ENCODE results near the gene CCDC91.

Gene CCDC91

DNA sequence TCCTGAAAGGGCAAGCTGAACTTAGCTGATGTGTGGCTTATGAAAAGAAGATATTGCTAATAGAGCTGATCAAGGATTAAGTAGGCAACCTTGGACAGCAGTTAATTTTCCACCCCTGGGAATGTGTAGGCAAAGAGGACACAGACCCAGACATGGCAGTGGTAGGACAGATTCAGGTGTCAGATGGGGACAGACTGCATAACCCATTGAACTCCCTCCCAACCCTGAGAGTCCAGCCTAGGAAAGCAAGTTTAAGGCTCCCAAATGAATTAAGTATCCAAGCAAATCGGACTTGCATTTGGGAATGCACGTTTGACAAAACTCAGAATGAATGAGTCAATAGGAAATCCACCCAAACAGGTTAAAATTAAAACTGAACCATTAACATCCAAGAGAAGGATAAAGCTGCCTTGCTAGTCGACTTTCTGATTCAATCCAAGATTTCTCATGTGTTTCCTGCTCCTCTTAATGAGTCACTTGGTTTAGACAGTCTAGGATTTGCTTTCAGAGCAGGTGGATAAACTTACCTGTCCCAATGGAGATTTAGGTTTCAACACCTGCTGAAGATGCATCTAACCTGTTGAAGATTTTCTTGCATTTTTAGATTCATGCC is 385.4 kb downstream of the CCDC91 start:
- no peak for DNase-seq (ENCODE audit: low read depth in 1 of 2, low spot score in 1 of 2)

DNA sequence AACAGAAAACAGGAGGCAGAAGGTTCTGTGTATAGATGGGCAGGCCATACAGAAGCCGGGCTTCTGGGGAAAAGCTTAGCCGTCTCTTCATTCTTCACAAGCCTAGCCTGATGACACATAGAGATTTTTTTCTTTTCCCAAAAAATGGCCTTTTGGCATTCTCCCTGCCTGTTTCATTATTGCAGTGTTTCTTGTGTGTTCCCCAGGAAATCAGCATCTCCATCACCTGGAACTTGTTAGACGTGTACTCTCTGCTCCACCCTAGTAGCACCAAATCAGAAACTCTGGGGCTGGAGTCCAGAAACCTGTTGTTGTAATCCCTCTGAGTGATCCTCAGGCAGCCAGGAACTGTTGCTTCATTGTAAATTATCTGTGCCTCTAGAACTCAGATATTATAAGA is 388.1 kb downstream of the CCDC91 start:
- DNase-seq (ENCODE audit: low read depth in 1 of 2, low spot score in 1 of 2), result no peak

GRCh38 chr12:28578833-28579252 is 388.6 kb downstream of the CCDC91 start:
- DNase-seq (ENCODE audit: low read depth in 1 of 2, low spot score in 1 of 2), result no peak

DNA sequence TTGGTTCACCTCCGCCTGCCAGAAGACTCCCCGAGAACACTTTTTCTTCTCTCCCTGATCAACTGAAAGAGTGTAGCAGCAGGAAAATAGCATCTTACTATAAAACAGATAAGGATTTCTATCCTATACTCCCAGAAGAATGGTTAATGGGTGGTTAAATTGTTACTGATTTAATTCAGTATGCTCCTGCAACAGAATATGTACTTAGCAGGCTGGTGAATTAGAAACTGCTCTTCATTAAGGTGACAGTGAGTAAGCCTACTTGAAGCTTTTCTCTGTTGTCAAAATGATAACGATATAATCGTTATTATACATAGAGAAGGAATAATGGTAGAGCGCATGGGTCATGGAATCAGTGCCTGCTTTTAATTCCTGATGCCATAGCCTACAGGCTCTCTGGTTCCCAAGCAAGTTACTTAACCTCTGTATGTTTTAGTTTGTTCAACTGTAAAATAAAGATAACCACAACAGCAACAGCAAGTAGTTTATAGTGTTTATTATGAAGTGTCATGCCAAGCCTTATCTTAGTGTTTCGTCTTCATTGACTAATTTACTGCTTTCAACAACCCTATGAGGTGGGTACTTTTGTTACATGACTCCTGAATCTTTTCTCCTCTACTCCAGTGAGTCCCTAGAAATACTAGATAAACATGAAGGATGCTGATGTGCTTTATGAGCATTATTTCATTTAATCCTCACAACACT is 392.6 kb downstream of the CCDC91 start:
- no peak for DNase-seq (ENCODE audit: low read depth in 1 of 2, low spot score in 1 of 2)

DNA sequence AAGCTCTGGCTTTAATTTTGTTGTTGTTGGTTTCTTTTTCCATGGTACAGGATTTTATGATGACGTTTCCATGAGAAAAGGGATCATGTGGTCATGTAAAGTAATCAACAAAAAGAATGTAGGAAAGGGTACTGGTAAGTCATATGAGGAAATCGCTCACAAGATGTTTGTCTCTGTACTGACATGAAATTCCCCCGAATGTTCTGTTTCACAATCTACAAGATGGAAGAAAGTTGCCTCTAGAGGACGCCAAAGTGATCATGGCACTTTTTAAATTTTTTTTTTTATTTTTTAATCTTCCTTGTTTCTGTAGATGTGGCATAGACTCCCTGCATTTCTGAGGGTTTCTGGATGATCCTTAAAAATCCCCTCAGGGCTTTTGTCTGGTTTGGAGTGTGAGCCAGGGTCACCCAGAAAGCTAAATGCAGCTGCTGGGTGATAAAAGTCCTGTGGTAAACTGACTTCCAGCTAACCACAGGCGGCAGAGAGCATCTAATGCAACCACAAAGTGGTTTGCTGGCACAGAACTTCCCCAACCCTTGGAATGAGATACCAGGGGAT is 393.5 kb downstream of the CCDC91 start:
- DNase-seq (ENCODE audit: low read depth in 1 of 2, low spot score in 1 of 2), result no peak

DNA sequence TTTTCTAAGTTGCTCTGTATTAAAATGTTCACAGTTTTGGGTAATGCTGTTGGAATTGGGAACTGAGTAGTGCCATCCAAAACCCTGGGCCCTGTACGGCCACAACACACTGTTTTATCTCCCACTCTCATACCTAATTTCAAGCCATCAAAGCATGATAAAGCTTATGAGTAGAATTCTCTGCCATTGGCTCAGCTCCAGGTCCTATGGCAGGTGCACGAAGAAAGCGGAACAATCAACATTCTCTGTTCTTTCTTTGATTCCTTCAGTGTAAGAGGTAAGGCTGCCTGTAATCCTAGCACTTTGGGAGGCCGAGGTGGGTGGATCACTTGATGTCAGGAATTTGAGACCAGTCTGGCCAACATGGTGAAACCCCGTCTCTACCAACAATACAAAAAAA is 394.9 kb downstream of the CCDC91 start:
- DNase-seq (ENCODE audit: low read depth in 1 of 2, low spot score in 1 of 2), result no peak

GRCh38 chr12:28586481-28586880 is 396.2 kb downstream of the CCDC91 start:
- DNase-seq (ENCODE audit: low read depth in 1 of 2, low spot score in 1 of 2), result no peak

- DNase-seq (ENCODE audit: low read depth in 1 of 2, low spot score in 1 of 2), result no peak
Observed at GRCh38 chr12:28591831-28592230, 401.6 kb downstream of the CCDC91 start.
